Epithelial cell of proximal tubule (primary cell): ENCODE data around the gene LGI2. TPM values are rescaled to one million over a fixed set of nuclear protein-coding genes. Genes with fewer than 3 reads are reported as not detected.
A peak's percentile ranks its signal among the peaks of the same experiment; 100 is the strongest.

ENCODE experiments used
- DNase-seq: peaks from one replicate; pipeline ENCODE4 v3.0.0-alpha.2; 2011; ENCODE audit warnings: low read depth
- H3K4me3 ChIP-seq: 2 replicates; pipeline ENCODE4 v1.5.1; 2011; ENCODE audit warnings: low read depth, mild to moderate bottlenecking, low read length
- CTCF ChIP-seq: conservative IDR thresholded peaks from 2 replicates; pipeline ENCODE4 v1.5.1; 2012; ENCODE audit warnings: low read depth, mild to moderate bottlenecking, low read length
- total RNA-seq: library from RNA; depleted of rRNA; stranded (reverse); fragments of >200 nt; gene quantifications from 2 replicates; pipeline ENCODE4 v1.2.3, GENCODE V29; 2015

LGI2 gene
- total RNA-seq, 1 donor from 2014 or later, result 2.5 TPM

- DNase-seq, result no peak
- no peak for TF ChIP-seq CTCF
- H3K4me3 ChIP-seq, result no peak overlapping the region
Observed at GRCh38 chr4:24989327-24989726, 41.4 kb downstream of the LGI2 start.

GRCh38 chr4:24988776-24989175 lies 42.0 kb downstream of the LGI2 start:
- H3K4me3 ChIP-seq, result no peak overlapping the region
- no peak for DNase-seq
- peak; percentile 88 for TF ChIP-seq CTCF

- no peak for DNase-seq
- H3K4me3 ChIP-seq, result no peak overlapping the region
- peak; percentile 10 for TF ChIP-seq CTCF
Observed at GRCh38 chr4:24984602-24985532, 45.9 kb downstream of the LGI2 start.

GRCh38 chr4:24980740-24981139 lies 50.0 kb downstream of the LGI2 start:
- DNase-seq, result no peak
- no peak for TF ChIP-seq CTCF
- no peak overlapping the region for H3K4me3 ChIP-seq

- no peak overlapping the region for H3K4me3 ChIP-seq
- TF ChIP-seq CTCF, result peak; percentile 95
- DNase-seq, result no peak
Observed at GRCh38 chr4:24980064-24980690, 50.6 kb downstream of the LGI2 start.

GRCh38 chr4:24979554-24979953 lies 51.2 kb downstream of the LGI2 start:
- no peak for DNase-seq
- no peak overlapping the region for H3K4me3 ChIP-seq
- no peak for TF ChIP-seq CTCF
